ENCODE measurements around the gene SDR9C7.
"Not testable (repeated sequence)": the region's sequence is repeated elsewhere in the genome, so short reads cannot be mapped to it uniquely, and the experiment has no call there.

The SDR9C7 gene

GRCh38 chr12:56933826-56934625 lies at the start of gene SDR9C7:
TSS of gene SDR9C7 (minus strand) at chr12:56934408. CDS start at chr12:56934261, 147 bp downstream.
- in situ Hi-C loops (cut with MboI; ENCODE audit: low sequenced_read_pairs), result no loop called here

GRCh38 chr12:56983386-56983785 lies 49.2 kb upstream of the SDR9C7 start:
- in situ Hi-C loops (cut with MboI; ENCODE audit: low sequenced_read_pairs), result loop anchor here (10.0 kb wide), 1 partner anchor 149 kb away; no protein-coding TSS in a partner anchor

- in situ Hi-C loops (cut with MboI; ENCODE audit: low sequenced_read_pairs), result loop anchor here (10.0 kb wide), 1 partner anchor 148 kb away; no protein-coding TSS in a partner anchor
Measured at GRCh38 chr12:56982578-56983236, 48.5 kb upstream of the SDR9C7 start.

DNA sequence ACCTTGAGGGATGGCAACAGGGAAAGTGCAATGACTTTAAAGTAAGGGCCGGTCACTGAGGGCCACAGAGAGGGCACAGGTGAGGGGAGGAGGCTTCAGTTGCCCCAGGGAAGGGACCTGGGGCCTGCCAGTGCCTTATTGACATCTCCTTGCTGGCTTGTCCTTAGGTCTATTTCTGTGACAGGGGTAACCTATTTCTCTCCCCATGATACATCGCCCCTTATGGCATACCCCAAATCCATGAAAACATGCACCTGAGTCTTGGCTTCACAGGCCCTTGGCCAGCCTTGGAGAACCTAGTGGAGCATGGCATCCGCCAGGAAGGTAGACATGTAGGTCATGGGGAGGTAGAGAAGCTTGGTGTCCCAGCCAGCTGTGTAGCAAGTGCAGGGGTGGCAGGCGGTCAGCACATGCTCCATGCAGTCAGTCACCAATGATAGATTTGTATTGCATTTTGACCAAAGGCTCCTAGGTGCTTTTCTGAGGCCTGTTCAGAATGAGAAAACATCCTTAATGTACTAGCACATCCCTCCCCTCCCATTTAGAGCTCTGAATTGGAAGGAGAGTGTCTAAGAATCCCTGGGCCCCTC lies 46.8 kb upstream of the SDR9C7 start:
- in situ Hi-C loops (cut with MboI; ENCODE audit: low sequenced_read_pairs), result loop anchor here (10.0 kb wide), 1 partner anchor 146 kb away; no protein-coding TSS in a partner anchor

- in situ Hi-C loops (cut with MboI; ENCODE audit: low sequenced_read_pairs), result loop anchor here (10.0 kb wide), 1 partner anchor 145 kb away; no protein-coding TSS in a partner anchor
Measured at GRCh38 chr12:56980268-56980667, 46.1 kb upstream of the SDR9C7 start.

- in situ Hi-C loops (cut with MboI; ENCODE audit: low sequenced_read_pairs), result loop anchor here (10.0 kb wide), 1 partner anchor 145 kb away; no protein-coding TSS in a partner anchor
Measured at GRCh38 chr12:56979628-56980027, 45.4 kb upstream of the SDR9C7 start.

DNA sequence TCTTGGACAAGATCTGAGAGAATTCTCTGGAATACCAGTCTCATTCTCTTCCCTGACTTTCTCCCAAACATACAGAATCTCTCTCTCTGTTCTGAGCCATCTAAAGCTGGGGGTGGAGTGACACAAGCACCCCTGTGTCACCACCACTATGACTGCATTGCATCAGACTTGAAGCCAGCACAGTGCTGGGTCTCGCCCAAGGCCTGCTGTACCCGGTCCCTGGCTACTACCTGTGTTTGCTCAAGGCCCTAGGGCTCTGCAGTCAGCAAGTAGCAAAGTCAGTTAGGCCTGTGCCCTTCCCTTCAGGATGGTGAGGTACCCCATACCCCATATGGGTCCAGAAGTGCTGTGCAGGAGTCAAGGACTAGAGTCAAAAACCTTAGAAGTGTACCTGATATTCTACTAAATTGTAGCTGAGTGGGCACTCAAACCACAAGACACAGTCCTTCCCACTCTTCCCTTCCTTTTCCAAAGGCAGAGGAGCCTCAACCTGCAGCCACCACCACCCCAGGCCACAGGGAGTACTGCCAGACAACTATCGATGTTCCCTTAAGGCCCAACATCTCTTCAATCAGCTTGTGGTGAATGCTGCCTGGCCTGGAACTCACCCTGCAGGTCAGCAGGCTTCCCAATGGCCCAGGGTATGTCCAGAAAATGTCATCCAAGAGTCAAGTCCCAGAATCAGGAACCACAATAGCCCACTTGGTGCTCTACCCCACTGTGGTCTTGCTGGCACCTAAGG lies 44.4 kb upstream of the SDR9C7 start:
- in situ Hi-C loops (cut with MboI; ENCODE audit: low sequenced_read_pairs), result no loop called here

DNA sequence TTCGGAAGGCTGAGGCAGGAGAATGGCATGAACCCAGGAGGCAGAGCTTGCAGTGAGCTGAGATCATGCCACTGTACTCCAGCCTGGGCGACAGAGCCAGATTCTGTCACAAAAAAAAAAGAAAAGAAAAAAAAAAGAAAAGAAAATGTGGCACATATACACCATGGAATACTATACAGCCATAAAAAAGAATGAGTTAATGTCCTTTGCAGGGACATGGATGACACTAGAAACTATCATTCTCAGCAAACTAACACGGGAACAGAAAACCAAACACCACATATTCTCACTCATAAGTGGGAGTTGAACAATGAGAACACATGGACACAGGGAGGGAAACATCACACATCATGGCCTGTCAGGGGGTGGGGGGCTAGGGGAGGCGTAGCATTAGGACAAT lies 43.2 kb upstream of the SDR9C7 start:
- in situ Hi-C loops (cut with MboI; ENCODE audit: low sequenced_read_pairs), result not testable (repeated sequence)

DNA sequence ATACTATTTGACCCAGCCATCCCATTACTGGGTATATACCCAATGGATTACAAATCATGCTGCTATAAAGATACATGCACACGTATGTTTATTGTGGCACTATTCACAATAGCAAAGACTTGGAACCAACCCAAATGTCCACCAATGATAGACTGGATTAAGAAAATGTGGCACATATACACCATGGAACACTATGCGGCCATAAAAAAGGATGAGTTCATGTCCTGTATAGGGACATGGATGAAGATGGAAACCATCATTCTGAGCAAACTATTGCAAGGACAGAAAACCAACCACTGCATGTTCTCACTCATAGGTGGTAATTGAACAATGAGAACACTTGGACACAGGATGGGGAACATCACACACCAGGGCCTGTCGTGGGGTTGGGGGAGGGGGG lies 40.0 kb upstream of the SDR9C7 start:
- in situ Hi-C loops (cut with MboI; ENCODE audit: low sequenced_read_pairs), result not testable (repeated sequence)

DNA sequence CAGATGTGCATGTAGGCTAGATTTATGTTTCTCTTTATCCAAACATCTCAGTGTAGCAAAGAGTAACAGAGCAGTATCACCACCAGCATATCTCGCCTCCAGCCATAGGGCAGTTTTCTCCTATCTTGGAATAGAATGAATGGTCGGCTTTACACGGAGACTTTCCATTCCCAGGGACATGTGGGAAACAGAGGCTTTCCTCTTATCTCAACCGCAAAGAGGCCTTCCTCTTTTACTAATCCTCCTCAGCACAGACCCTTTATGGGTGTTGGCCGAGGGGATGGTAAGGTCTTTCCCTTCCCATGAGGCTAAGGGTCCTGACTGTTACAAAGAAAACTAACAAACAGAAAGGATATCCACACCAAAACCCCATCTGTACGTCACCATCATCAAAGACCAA lies 34.7 kb upstream of the SDR9C7 start:
- in situ Hi-C loops (cut with MboI; ENCODE audit: low sequenced_read_pairs), result not testable (repeated sequence)

DNA sequence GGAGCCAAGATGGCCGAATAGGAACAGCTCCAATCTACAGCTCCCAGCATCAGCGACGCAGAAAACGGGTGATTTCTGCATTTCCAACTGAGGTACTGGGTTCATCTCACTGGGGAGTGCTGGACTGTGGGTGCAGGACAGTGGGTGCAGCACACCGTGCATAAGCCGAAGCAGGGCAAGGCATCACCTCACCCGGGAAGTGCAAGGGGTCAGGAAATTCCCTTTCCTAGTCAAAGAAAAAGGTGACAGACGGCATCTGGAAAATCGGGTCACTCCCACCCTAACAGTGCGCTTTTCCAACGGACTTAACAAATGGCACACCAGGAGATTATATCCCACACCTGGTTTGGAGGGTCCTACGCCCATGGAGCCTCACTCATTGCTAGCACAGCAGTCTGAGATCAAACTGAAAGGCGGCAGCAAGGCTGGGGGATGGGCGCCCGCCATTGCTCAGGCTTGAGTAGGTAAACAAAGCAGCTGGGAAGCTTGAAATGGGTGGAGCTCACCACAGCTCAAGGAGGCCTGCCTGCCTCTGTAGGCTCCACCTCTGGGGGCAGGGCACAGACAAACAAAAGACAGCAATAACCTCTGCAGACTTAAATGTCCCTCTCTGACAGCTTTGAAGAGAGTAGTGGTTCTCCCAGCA lies 31.9 kb upstream of the SDR9C7 start:
- in situ Hi-C loops (cut with MboI; ENCODE audit: low sequenced_read_pairs), result not testable (repeated sequence)

- in situ Hi-C loops (cut with MboI; ENCODE audit: low sequenced_read_pairs), result not testable (repeated sequence)
Measured at GRCh38 chr12:56965124-56965523, 30.9 kb upstream of the SDR9C7 start.

DNA sequence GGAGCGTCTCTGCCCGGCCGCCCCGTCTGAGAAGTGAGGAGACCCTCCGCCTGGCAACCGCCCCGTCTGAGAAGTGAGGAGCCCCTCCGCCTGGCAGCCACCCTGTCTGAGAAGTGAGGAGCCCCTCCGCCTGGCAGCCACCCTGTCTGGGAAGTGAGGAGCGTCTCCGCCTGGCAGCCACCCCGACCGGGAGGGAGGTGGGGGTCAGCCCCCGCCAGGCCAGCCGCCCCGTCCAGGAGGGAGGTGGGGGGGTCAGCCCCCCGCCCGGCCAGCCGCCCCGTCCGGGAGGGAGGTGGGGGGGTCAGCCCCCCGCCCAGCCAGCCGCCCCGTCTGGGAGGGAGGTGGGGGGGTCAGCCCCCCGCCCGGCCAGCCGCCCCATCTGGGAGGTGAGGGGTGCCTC lies 29.3 kb upstream of the SDR9C7 start:
- in situ Hi-C loops (cut with MboI; ENCODE audit: low sequenced_read_pairs), result not testable (repeated sequence)

- in situ Hi-C loops (cut with MboI; ENCODE audit: low sequenced_read_pairs), result not testable (repeated sequence)
Measured at GRCh38 chr12:56962247-56962646, 28.0 kb upstream of the SDR9C7 start.

DNA sequence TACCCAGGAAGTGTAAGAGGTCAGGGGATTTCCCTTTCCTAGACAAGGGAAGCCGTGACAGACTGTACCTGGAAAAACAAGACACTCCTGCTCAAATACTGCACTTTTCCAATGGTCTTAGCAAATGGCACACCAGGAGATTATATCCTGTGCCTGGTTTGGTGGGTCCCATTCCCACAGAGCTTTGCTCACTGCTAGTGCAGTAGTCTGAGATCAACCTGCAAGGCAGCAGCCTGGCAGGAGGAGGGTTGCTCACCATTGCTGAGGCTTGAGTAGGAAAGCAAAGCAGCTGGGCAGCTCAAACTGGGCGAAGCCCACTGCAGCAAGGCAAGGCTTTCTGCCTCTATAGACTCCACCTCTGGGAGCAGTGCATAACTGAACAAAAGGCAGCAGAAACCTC lies 24.2 kb upstream of the SDR9C7 start:
- in situ Hi-C loops (cut with MboI; ENCODE audit: low sequenced_read_pairs), result no loop called here

DNA sequence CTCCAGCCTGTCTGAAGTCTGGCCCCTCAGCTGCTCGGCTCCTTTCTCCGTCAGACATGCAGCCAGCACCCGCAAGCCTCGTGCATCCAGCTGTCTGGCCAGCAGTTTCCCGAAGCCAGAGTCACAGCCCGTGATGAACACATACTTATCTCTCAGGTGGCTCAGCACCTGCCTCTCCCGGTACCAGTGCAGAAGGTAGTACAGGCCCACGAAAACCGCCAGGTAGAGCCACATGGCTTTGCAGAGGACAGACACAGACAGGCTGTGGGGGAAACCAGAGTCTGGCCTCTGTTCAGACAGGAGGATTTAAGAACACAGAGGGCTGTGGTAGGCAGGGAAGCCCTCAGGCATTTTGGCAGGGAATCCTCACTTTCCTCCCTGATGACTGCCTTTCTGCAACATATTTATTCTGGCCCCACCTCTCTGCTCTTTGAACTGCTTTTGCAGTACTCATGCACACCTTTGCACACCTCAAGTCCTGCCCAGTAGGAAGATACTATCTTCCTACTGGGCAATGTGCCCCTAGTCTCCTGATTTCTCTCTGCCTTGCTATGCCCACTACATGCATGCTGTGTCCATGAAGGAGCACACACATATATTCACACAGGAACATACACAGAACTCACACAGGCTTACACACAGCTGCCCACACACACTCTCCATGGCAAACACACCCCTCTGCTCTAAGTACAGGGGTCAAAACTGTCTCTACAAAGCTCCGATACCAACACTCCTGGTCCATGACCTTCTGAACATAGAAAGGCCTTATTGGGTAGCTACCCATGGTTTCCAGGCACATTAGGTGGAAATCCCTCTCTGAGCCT lies 23.2 kb upstream of the SDR9C7 start, which contains the start of gene RDH16:
Gene RDH16, minus strand, starts transcription at position 380 of the 824 bp plus-strand sequence. Its CDS starts 146 bp downstream, at position 234.
- in situ Hi-C loops (cut with MboI; ENCODE audit: low sequenced_read_pairs), result no loop called here

- in situ Hi-C loops (cut with MboI; ENCODE audit: low sequenced_read_pairs), result no loop called here
Measured at GRCh38 chr12:56955631-56956256, 21.5 kb upstream of the SDR9C7 start.

- in situ Hi-C loops (cut with MboI; ENCODE audit: low sequenced_read_pairs), result no loop called here
Measured at GRCh38 chr12:56954958-56955355, 20.7 kb upstream of the SDR9C7 start.
